HG03045 (cell line): ENCODE measurements around the gene RXYLT1.
"Not testable (repeated sequence)": the region's sequence is repeated elsewhere in the genome, so short reads cannot be mapped to it uniquely, and the experiment has no call there.

ENCODE experiments used
- ATAC-seq: cut with Tn5 transposase; IDR thresholded peaks from one replicate; pipeline ENCODE4 v1.9.1; 2021; ENCODE audit warnings: mild to moderate bottlenecking, moderate library complexity; ENCODE audit not compliant: unreplicated experiment

The RXYLT1 gene, protein sequence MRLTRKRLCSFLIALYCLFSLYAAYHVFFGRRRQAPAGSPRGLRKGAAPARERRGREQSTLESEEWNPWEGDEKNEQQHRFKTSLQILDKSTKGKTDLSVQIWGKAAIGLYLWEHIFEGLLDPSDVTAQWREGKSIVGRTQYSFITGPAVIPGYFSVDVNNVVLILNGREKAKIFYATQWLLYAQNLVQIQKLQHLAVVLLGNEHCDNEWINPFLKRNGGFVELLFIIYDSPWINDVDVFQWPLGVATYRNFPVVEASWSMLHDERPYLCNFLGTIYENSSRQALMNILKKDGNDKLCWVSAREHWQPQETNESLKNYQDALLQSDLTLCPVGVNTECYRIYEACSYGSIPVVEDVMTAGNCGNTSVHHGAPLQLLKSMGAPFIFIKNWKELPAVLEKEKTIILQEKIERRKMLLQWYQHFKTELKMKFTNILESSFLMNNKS

DNA sequence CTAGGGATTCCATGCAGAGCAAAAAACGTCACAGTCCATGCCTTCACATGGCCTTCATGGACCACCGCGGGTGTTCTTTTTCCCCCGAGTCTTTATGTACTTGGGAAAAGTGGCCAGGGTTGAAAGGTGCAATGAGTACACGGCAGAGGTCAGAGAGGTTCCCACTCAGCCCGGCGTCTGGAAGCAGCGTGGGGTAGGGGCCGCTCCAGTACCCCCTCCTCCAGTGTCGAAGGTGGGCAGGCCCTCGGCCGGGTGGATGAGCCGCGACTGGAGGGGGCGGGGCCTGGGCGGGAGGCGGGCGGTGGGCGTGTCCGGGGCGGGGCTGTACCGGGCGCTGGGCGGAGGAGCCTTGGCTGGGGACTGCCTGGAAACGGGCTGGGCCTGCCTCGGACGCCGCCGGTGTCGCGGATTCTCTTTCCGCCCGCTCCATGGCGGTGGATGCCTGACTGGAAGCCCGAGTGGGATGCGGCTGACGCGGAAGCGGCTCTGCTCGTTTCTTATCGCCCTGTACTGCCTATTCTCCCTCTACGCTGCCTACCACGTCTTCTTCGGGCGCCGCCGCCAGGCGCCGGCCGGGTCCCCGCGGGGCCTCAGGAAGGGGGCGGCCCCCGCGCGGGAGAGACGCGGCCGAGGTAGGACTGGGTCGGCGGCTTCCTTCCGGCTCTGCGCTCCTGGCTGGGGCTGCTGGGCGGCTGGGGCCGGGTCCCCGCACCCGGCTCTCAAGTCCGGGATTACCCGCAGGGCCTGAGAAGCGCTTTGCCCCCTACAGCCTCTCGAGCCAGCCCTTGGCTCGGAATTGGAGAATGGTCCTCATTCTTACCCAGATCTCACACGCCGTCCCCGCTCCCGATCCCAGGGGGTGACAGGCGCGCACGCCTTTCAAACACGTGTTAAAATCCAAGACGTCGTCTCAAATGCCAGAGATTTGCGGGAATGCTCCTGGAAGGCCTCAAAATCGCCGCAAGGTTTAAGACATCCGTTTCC, at the start of gene RXYLT1:
Gene RXYLT1 (plus strand): TSS at position 412 of the 984 bp plus-strand sequence. CDS start 52 bp downstream, at position 464.
- peak; percentile 98 for ATAC-seq

DNA sequence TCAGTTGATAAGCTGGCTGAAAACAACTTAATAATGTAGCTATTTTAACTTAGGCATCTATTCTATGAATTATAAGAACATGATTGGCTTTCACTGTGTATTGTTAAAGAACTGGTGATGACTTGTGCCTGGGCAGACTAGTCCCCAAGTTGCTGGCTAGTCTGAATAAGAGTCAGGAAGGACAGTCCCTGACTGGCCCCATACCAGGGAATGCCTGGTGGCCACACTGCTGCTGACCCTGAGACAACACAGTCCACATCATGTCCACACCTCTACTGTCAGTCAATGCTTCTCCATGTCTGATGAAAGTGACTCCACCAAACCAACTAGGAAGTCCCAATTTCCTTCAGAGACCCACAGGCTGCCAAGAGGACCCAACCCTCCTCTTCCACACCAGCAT, 46.9 kb upstream of the RXYLT1 start:
- ATAC-seq: not testable (repeated sequence)

DNA sequence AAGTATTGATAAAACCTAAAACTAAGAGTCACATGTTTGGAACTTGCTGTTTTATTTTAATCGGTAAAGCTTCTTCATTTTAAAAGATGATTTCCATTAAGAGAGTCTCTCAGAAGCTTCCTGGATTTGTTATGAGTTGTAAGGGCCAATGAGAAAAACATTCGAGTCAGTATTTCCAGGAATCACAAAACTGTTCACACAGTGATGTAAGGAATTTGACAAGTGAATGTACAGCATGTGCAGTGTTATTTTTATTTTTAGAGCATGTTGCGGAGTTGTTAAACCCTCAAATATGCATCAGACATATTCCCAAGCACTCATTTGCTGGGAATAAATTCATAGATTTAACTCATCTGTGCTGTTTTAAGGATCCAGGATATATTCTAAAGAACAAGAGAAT, 46.1 kb upstream of the RXYLT1 start:
- ATAC-seq: not testable (repeated sequence)

DNA sequence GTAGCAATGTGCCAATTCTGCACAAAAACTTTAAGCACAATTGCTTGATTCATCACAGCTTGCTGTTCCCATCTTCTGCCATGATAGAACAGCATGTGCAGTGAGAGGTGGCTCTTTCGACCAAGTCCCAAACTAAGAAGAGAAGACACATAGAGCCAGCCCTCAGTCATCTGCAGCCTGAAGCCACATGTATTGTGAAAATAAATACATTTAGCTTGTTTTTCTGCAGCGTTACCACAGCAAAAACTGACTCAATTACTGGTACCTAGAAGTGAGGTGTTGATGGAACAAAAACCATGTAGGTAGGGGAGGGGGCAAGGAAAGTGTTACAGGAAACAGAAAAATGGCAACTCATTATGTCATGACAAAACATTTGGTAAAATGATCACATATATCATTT, 39.2 kb upstream of the RXYLT1 start:
- not testable (repeated sequence) for ATAC-seq

DNA sequence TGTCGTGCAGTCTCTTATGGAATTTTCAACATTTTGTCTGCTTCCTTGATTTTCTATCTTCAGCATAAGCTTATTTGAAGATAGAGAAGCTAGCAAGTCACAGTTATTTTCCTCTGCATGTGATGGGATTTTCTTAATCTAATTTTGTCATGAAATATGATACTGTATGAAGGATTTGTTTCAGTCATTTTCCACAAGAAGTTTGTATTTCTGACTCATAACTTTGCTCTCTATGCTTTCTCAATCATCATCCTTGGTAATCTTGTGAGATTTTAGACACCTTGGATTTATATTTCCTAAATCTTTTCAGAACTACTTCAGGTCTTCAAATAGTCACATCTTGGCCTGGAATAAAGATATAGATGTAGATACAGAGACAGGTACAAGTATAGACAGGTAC, 38.3 kb upstream of the RXYLT1 start:
- ATAC-seq: not testable (repeated sequence)

DNA sequence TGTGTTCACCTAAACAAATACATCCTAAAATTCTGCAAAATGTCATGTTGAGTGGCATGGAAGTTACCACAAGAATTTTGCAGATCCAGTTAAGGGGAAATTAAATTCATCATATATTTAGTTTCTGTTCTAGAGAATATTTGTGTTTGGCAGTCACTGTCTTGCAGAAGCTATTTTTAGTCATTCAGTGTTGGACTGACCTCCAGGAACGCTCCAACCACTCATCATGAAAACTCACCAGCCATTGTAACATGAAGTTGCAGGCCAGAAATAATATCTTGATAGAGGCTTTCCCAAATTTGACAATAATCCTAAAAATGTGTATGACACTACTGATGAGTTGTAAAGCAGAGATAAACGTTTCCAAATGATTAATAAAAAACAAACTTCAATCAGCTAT, 35.6 kb upstream of the RXYLT1 start:
- not testable (repeated sequence) for ATAC-seq

DNA sequence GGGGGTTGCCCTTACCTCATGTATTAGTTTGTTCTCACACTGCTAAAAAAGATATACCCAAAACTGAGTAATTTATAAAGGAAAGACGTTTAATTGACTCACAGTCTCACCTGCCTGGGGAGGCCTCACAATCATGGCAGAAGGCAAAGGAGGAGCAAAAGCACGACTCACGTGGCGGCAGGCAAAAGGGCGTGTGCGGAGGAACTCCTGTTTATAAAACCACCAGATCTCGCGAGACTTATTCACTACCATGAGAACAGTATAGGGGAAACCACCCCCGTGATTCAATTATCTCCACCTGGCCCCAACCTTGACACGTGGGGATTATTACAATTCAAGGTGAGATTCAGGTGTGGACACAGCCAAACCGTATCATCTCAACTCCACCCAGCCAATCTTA, 33.2 kb upstream of the RXYLT1 start:
- not testable (repeated sequence) for ATAC-seq

DNA sequence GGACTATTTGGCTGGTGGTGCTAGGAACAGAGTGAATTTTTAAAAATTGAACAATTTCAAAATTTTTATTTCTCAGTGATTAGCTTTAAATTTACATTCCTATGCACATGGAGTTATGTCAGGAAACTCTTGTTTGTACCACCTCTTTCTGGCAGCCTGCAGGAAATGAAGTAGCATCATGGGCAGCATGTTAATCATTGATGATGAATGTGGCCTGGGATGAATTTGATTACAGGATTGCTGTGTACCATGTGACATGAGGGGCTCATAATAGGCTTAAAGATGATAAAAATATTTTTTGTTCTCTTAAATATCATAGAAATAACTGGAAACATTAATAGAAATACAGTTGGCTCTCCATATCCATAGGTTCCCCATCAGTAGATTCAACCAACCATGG, 32.6 kb upstream of the RXYLT1 start:
- ATAC-seq: not testable (repeated sequence)

DNA sequence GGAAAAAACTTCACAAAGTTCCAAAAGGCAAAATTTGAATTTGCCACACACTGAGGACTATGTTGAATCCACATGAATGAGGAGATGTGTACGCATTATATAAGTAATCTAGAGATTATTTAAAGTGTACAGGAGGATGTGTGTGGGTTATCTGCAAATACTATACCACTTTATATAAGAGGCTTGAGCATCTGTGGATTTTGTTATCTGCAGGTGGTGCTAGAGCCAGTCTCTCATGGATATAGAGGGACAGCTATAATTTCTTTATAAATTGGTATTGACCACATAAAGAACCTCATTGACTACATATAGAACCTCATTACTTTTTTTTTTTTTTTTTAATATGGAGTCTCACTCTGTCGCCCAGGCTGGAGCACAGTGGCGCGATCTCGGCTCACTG, 32.2 kb upstream of the RXYLT1 start:
- no peak for ATAC-seq

DNA sequence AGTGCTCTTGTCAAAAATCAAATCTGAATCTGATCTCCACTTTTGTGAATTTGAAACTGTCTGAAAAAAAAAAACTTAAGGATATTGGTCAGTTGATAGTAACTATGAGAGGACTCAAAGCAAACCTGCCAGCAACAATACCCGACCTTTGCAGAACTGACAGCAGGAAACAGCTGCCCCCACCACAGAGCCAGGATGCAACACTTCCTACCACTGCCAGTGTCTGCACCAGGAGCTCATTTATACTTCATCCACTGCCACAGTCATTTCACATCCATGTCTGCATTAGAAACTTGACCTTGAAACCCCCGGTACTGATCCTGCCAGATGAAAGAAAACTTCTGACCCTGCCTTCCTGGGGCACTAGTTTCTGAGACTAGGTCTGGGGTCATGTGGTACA, 27.4 kb upstream of the RXYLT1 start:
- ATAC-seq: no peak

DNA sequence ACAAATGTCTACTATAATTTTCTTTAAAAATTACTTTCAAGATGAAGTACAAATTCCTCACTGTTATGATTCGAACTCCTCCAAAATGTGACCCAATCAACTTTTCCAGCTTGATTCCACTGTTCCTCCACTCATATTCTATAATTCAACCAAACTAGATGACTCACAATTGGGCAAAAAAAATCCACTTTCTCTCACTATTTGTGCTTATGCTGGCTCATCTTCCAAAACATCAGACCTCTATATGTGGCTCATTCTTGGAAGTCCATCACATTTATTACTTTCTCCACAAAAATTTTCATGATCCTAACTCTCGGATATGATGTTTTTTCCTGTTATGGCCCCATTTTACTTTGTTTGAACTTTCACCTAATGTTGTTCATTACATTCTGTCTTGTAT, 26.9 kb upstream of the RXYLT1 start:
- ATAC-seq: no peak

DNA sequence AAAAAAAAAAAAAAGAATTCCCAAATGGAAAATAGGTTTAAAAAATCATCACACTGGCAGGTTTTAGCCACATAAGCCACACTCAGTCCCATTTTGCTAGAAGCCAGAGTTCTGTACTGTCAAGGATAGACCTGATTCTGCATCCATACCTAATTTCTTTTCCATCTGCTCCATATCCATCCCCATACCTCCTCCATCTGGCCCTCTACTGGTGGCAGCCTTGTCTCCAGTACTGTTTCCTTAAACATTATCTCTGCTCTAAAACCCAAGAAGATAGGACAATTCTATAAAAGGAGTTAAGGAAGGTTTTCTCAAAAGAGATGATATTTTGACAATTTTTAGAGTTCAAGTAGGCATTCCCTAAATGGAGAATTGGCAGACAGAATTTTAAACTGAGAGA, 26.0 kb upstream of the RXYLT1 start:
- ATAC-seq: no peak

DNA sequence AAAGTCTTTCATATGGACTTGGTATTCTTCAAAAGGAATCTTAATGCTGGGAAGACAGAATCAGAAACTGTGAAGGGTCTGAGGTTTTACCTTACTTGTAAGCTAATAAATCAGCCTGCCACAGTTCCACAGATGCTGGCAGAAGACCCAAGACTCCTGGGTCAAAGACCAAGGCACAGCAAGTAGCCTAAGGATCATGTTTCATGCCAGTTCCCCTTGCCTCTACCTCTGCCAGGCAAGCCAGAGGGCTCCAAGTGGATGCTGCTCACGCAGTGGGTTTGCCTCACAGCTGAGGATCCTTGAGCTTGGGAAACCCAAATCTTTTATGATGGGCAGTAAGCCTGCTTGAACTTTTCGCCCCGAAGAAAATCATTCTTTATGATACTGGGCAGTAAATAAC, 15.2 kb upstream of the RXYLT1 start:
- ATAC-seq: no peak

DNA sequence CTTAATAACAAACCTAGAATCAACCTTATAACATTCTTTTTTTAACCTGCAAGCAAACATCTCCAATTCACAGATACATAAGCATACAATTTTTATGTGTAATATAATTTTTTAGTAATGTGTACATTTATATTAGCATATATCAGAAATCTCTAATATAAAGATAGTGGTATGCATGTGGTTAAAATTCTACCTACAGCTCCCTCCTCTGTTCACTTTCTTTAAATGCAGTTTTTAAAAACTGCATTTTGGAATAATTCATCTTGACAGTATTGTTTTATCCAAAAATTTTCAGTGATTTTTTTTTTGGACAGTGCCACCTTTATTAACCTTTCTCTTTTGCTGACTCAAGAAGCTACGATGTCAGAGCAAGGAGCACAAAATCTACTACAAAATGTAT, 13.2 kb upstream of the RXYLT1 start:
- ATAC-seq: no peak

DNA sequence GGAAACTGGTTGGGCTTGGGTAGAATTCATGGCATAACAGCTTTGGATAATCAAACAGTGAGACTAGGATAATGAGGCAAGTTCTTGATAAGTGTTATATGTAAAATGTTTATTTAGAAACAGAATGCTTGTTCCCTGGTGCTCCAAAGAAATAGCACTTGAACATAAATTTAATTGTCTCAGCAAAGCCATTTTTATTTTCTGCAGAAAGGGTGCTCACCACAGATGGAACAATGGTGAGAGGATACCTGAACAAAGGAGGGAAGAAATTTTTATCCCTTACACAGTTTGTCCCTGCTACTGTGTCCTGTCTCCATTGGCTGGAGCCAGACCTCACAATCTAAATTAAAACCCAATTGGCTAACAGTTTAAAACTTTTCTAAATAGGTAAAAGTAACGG, 9.3 kb upstream of the RXYLT1 start:
- no peak for ATAC-seq

DNA sequence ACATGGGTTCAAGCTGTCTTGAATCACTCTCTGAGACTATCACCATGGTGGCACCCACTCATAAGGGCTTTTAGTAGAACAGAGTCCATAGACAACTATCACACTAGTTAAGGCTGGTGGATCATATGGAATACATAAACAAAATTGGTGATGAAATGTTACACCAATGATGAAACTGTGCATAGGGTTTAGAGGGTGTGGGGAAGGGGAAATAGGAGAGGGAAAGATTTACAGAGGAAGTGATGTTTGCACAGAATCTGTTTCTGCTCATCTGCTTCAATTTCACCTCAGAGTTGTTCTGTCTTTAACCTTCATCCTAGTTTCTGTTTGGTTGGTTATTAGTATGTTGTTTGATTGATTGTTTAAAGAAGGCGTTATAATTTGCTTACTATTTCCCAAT, 2.4 kb upstream of the RXYLT1 start:
- no peak for ATAC-seq

DNA sequence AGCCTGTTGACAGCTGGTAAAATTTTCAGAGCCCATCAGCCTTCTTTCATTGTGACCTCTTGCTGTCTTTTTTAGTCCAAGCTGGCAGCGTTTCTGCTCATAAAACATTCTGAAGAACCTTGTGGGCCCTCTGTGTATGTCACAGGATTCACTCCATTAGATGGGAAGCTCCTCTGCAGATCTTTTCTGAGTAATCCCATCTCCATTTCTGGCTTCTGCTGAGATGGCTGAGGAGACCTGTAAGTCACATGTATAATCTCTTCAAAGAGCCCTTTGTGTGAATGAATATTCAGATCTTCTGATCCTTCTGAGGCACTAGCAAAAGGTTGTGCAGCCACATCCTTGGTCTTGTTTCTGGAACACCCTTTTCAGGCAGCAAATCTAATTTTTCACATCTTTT, 2.8 kb downstream of the RXYLT1 start:
- no peak for ATAC-seq

DNA sequence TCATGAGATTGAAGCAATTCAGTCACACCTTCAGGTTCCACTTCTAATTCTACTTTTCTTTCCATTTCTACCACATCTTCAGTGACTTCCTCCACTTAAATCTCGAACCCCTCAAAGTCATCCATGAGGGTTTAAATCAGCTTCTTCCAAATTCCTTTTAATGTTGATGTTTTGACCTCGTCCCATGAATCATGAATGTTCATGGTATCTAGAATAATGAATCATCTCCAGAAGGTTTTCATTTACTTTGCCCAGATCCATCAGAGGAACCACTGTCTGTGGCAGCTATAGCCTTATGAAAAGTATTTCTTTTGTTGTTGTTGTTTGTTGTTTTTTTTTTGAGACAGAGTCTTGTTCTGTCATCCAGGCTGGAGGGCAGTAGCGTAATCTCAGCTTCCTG, 7.6 kb downstream of the RXYLT1 start:
- no peak for ATAC-seq

DNA sequence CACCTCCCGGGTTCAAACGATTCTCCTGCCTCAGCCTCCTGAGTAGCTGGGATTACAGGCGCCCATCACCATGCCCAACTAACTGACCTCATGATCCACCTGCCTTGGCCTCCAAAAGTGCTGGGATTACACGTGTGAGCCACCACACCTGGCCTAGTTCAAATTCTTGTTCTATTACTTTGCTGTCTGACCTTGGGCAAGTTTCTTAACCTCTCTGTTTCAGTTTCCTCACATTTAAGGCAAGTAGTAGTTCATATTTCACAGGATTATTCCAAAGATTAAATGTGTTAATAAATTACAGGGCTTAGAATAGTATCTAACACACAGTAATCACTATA, 10.9 kb downstream of the RXYLT1 start:
- no peak for ATAC-seq

DNA sequence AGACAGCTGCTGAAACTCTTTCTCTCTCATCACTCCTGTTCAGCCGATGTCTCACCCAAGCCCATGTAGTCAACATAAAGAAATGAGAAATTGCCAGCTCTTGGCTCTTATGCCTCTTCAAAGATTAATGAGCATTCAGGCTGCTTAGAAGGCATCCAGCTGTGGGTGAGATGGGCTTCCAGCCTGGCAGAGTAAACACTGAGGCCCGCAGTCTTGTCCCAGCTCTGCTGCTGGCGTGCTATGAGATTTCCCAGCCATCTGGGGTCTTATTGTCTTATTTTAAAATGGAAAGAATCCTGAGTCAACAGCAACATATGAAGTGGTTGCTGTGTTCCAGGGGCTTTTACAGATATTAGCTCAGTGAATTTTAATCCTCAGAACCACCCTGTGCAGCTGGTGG, 12.6 kb downstream of the RXYLT1 start:
- ATAC-seq: no peak

DNA sequence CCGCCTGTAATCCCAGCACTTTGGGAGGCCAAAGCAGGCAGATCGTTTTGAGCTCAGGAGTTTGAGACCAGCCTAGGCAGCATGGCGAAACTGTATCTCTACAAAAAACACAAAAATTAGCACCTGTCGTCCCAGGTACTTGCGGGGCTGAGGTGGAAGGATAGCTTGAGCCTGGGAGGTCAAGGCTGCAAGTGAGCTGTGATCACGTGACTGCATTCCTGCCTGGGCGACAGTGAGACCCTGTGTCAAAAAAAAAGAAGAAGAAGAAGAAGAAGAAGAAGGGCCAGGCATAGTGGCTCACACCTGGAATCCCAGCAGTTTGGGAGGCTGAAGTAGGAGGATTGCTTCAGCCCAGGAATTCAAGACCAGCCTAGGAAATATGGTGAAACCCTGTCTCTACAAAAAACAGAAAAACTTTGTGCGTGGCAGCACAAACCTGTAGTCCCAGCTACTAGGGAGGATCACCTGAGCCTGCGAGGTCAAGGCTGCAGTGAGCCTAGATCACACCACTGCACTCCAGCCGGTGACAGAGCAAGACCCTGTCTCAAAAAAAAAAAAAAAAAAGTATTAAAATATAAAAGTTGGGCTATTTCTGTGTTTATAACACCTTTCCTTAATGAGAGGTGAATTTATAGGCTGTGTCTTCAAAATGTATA, 15.5 kb downstream of the RXYLT1 start:
- ATAC-seq: no peak
